ENCODE measurements around the gene ABLIM1.

- TF ChIP-seq CTCF (IDR thresholded peaks at IDR 0.05) (no peak), POLR2A (IDR thresholded peaks at IDR 0.05) (no peak)
Observed at GRCh38 chr10:114406455-114406854, 251.6 kb downstream of the ABLIM1 start.
